ENCODE measurements around the gene E2F8. TPM values are rescaled to one million over a fixed set of nuclear protein-coding genes. Genes with fewer than 3 reads are reported as not detected.
A peak's percentile ranks its signal among the peaks of the same experiment; 100 is the strongest.

Gene E2F8
- total RNA-seq, 3 donors from 2014 or later: 1.7 to 10.4 (median 5.1) TPM

DNA sequence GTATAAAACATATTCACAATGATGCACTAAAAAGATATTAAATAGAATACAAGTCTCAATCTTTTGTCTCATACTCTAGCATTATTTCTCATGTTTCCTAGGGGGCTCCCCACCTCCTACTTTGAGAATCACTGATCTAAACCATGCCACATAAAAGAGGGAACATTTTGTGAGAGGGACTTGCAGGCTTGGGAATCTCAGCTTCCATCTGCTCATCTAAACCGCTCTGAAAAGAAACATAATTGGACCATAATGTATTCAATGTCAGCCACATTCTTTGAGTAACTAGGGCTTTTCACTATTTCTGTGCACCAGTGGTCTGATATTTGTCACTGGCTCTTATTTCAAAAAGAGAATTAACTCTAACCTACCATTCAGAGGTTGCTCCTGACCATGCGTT lies 32.6 kb downstream of the E2F8 start:
- no peaks in the 10 kb centered on the region for H3K36me3 ChIP-seq (ENCODE audit: low read depth)
- ATAC-seq (no peak), DNase-seq (no peak)
- intact Hi-C loops (cut with DNase I, micrococcal nuclease): no loop called here
- no peaks in the 10 kb centered on the region for H3K4me1 ChIP-seq (ENCODE audit: low read depth)
- H3K9me3 ChIP-seq: no peaks in the 10 kb centered on the region
- H3K4me3 ChIP-seq: no peak overlapping the region
- TF ChIP-seq, protein P1, sequence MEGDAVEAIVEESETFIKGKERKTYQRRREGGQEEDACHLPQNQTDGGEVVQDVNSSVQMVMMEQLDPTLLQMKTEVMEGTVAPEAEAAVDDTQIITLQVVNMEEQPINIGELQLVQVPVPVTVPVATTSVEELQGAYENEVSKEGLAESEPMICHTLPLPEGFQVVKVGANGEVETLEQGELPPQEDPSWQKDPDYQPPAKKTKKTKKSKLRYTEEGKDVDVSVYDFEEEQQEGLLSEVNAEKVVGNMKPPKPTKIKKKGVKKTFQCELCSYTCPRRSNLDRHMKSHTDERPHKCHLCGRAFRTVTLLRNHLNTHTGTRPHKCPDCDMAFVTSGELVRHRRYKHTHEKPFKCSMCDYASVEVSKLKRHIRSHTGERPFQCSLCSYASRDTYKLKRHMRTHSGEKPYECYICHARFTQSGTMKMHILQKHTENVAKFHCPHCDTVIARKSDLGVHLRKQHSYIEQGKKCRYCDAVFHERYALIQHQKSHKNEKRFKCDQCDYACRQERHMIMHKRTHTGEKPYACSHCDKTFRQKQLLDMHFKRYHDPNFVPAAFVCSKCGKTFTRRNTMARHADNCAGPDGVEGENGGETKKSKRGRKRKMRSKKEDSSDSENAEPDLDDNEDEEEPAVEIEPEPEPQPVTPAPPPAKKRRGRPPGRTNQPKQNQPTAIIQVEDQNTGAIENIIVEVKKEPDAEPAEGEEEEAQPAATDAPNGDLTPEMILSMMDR (IDR thresholded peaks at IDR 0.05): no peak

- DNase-seq (no peak), ATAC-seq (no peak)
- Histone ChIP-seq H3K4me1 (ENCODE audit: low read depth) (no peaks in the 10 kb centered on the region), H3K9me3 (no peaks in the 10 kb centered on the region), H3K36me3 (ENCODE audit: low read depth) (no peaks in the 10 kb centered on the region), H3K4me3 (no peak overlapping the region)
- intact Hi-C loops (cut with DNase I, micrococcal nuclease): no loop called here
- TF ChIP-seq, protein P1 (IDR thresholded peaks at IDR 0.05): no peak
These were observed 35.9 kb downstream of the E2F8 start for GRCh38 chr11:19204836-19205235.

DNA sequence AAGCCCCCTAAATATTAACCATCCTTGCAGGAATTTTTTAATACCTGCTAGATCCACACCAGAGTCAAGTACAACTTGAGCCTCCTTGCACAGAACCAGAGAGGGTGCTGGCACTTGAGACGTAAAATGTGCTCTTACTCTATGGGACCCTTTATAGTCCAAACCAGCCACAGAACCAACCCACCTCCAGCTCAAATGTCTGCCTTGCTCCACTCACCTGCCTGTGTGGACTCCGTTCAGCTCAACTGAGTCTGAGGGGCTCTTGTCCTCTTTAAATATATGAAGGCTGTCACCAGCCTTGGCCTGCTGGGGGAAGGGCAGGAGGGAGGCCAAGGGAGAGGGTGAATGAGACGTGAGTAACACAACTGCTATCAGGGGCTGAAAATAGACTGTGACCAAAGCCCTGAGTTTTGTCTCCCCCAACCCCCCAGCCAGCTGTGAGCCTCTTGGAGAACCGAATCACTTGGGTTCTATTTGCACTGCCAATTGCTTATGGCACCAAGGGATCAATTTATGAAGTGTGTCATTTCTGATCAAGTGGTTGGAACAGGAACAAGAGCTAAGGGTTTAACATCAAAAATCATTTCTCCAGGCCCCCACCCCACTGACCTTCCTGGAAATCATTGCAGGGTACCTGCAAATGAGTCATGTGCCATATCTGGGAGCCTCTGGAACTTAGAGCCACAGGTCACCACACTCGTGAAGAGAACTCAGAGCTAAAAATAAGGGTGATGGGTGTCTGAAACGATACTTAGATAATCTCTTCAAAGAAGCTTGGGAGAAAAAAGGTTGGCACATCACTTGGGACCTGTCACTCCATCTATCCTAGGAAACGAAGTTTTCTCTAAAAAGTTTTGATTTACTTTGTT lies 38.8 kb downstream of the E2F8 start, which contains the start of gene CSRP3:
Gene CSRP3 (minus strand): TSS at position 247 of the 869 bp plus-strand sequence. CDS start 9,535 bp downstream, outside the sequence.
- no peaks in the 10 kb centered on the region for H3K9me3 ChIP-seq
- intact Hi-C loops (cut with DNase I, micrococcal nuclease): no loop called here
- DNase-seq (no peak), ATAC-seq (no peak)
- no peaks in the 10 kb centered on the region for H3K4me1 ChIP-seq (ENCODE audit: low read depth)
- TF ChIP-seq, protein P1 (IDR thresholded peaks at IDR 0.05): no peak
- no peak within 1 kb of the TSS for H3K4me3 ChIP-seq
- no peaks in the 10 kb centered on the region for H3K36me3 ChIP-seq (ENCODE audit: low read depth)

GRCh38 chr11:19200410-19201201 lies 40.1 kb downstream of the E2F8 start:
- Histone ChIP-seq H3K4me1 (ENCODE audit: low read depth) (no peaks in the 10 kb centered on the region), H3K4me3 (no peak overlapping the region), H3K9me3 (no peaks in the 10 kb centered on the region), H3K36me3 (ENCODE audit: low read depth) (no peaks in the 10 kb centered on the region)
- intact Hi-C loops (cut with DNase I, micrococcal nuclease): no loop called here
- ATAC-seq: peak; percentile 83
- TF ChIP-seq, protein P1 (IDR thresholded peaks at IDR 0.05): no peak
- peak in 2 of 3 donors; percentile 49 to 62 for DNase-seq

DNA sequence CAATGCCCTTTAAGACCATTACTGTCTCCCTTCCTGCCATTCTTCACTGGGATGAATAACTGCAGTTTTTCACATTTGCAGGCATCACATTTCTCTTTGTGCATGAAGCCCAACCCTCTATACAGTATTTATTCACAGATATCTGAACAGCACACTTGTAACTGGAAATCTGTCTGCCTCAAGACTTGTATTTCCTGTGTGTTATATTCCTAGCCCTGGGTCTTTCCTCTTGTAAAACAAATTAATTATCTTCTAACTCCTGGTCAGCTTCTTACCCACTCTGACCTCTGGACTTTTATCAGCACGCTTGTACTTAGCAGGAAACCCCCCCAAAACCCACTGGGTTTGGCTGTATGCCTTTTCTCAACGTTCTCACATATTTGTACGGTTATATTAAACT lies 41.0 kb downstream of the E2F8 start:
- Histone ChIP-seq H3K4me3 (no peak overlapping the region), H3K36me3 (ENCODE audit: low read depth) (no peaks in the 10 kb centered on the region)

More for the DNA sequence above, 41.0 kb downstream of the E2F8 start:
- no peak for DNase-seq
- TF ChIP-seq, protein P1 (IDR thresholded peaks at IDR 0.05): no peak
- Histone ChIP-seq H3K9me3 (no peaks in the 10 kb centered on the region), H3K4me1 (ENCODE audit: low read depth) (no peaks in the 10 kb centered on the region)
- intact Hi-C loops (cut with DNase I, micrococcal nuclease): no loop called here
- peak; percentile 42 for ATAC-seq

All from mucosa of descending colon (tissue), 3 donors.